M059J (cell line): ENCODE results near the gene CHD9. TPM values are rescaled to one million over a fixed set of nuclear protein-coding genes. Genes with fewer than 3 reads are reported as not detected.
A peak's percentile ranks its signal among the peaks of the same experiment; 100 is the strongest.
"Not testable (repeated sequence)": the region's sequence is repeated elsewhere in the genome, so short reads cannot be mapped to it uniquely, and the experiment has no call there.

Experiments
- DNase-seq: peaks from one replicate; pipeline ENCODE4 v3.0.0-alpha.2; 2012; ENCODE audit warnings: low read depth
- total RNA-seq: library from RNA; depleted of rRNA; stranded (reverse); fragments of >200 nt; shearing (Covaris generic); gene quantifications from 2 replicates; pipeline ENCODE4 v1.2.3, GENCODE V29; 2014; rRNA removed

The CHD9 gene
- 13.8 and 24.5 TPM in 2 replicates for total RNA-seq

- DNase-seq = peak; percentile 85
Measured at GRCh38 chr16:53054670-53055485, at the start of gene CHD9. Gene CHD9 (plus strand): TSS chr16:53054991. CDS start chr16:53156090, 101,099 bp downstream.

GRCh38 chr16:53007095-53007494, 47.7 kb upstream of the CHD9 start:
- DNase-seq = no peak

GRCh38 chr16:53014287-53014686, 40.5 kb upstream of the CHD9 start:
- DNase-seq = no peak

DNA sequence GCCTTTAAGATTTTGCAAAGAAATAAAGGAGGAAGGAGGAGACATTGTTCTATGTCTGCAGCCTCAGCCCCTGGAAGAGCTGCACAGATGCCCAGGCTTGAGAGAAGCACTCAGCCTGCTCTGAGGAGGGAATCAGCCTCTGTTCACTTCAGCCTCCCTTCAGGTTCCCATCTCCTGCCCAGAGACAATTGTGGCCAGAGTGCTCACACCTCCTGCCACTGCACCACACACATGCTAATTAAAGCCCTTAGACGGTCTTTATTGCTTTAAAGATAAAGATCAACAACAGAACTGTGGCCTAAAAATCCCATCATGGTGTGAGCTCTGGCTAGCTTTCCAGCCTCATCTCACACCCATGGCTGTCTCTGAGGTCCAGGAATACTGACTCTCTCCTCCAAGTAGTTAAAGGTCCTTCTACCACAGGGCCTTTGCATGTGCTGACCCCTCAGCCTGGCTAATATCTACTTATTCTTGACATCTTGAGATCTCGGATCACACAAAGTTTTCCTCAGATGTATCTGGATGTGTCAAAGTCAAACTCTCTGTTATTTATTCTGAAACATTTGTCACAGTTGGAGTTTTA, 35.9 kb upstream of the CHD9 start:
- DNase-seq = no peak

DNA sequence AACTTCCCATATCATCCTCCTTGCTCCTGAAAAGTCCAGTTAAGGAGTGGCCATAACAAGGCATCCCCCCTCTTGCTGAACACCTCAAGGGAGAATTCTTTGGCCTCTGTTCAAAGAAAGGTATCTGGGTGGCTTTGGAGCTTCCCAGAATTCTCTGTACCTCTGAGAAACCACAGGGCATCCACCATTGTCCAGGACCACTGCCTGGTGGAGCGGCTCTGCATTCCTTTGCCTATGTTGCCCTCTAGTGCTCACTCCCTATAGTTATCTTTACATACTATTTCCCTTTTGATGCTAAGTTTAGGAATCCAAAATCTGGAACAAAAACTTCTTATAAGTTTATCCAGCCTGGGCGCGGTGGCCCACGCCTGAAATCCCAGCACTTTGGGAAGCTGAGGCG, 32.4 kb upstream of the CHD9 start:
- peak; percentile 48 for DNase-seq

DNA sequence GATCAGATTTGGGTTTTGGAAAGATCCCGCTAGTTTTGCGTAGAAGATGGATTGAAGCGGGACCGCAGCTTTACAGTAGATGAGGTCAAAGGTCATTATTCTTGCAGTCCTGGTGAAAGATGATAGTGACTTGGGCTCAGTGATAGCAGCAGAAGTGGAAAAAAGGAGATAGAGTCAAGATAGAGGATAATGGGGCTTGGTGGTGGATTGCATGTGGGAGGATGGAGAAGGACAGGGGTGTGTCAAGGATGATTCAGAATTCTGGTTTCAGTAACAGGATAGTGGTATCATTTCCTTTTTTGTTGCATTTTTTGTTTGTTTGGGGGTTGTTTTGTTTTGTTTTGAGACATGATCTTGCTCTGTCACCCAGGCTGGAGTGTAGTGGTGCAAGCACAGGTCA, 30.7 kb upstream of the CHD9 start:
- no peak for DNase-seq

- DNase-seq = no peak
Measured at GRCh38 chr16:53029971-53030370, 24.8 kb upstream of the CHD9 start.

GRCh38 chr16:53031323-53031942, 23.4 kb upstream of the CHD9 start:
- DNase-seq = no peak

GRCh38 chr16:53034306-53034705, 20.5 kb upstream of the CHD9 start:
- DNase-seq = no peak

GRCh38 chr16:53035176-53035942, 19.4 kb upstream of the CHD9 start:
- DNase-seq = no peak

DNA sequence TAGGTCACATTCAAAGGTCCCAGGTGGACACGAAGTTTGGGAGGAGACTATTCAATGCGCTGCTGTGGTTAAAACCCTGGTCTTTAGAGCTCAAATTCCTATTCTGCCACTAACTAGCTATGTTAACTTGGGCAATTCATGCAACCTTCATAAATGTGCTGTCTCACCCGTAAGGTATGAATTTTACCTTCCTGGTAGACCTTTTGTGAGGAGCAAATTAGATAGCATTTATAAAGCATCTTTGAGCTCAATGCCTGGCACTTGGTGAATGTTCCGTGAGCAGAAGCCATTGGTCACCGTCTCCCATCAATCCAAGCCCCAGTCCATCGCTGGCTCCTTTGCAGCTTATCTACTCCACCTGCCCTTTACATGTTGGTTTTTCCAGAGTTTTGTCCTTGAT, 18.7 kb upstream of the CHD9 start:
- no peak for DNase-seq

DNA sequence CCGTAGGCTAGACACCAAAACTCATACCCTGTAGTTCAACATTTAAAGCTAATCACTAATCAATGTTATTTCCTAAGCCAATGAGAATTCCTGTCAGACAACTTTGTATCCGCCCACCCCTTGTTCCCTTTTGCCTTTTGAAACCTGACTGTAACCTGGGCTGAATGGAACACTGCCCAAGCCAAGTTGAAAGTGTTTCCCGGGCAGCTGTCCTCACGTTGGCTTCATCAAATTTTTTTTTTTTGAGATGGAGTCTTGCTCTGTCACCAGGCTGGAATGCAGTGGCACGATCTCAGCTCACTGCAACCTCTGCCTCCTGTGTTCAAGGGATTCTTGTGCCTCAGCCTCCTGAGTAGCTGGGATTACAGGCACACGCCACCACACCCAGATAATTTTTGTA, 18.1 kb upstream of the CHD9 start:
- peak; percentile 13 for DNase-seq

DNA sequence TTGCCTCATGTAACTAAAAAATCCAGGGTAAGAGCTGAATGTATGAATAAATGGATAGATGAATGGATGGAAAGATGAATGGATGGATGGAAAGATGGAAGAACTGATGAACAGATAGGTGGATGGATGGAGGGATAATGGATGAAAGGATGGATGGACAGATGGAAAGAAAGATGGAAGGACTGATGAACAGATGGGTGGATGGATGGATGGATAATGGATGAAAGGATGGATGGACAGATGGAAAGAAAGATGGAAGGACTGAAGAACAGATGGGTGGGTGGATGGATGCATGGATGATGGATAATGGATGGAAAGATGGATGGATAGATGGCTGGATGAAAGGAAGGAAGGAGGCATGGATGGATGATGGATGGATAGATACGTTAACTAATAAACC, 14.0 kb upstream of the CHD9 start:
- DNase-seq = no peak

DNA sequence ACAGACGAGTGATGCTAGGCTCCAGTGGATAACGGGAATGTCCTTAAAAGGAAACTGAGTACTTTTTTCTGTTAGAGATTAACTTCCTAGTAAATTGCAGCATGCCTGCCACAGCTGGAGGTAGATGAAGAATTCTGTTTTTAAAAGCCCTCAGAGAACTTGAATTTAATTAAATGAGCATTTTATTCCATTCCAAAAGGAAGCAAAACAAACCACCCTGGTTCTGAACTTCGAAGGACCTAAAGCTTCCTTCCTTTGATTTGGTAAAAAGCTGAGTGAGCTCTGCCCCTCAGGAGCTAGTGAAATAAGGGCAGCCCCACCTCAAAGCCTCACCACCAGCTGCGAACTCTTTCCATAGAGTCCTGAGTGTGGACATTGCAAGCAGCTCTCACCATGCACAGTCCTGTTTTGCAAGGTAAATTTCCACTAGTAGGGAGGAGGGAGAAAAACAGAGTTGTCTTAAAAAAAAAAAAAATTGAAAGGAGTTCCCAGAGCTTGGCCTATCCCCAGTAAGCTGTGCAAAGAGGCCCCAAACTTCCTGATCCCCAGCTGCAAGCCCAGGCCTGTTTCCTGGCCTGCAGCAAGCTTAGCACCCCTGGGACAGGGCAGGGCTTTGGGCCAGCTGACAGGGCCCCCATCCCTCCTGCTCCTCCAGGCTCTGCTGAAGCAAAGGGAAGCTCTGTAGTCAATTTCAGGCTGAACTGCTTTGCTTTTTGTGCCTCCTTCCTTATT, 13.3 kb upstream of the CHD9 start:
- no peak for DNase-seq

DNA sequence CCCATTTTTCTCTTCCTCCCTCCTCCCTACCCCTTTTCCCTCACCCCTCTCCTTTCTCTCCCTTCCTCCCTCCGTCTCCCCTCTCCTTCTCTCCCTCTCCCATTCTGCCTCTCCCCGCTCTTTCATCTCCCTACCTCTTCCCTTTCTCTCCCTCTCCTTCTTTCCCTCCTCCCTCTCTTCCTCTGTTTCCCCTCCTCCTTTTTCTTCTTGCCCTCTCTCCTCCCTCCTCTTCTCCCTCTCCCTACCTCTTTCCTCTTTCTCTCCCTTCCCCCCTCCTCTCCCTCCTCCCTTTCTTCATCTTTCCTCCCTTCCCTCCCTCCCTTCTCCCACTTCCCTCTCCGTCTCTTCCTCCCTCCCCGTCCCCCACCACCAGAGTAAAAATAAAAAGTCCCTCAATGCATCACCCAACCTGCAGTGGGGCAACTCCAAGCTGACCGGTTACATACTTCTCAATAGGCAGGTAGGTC, 12.5 kb upstream of the CHD9 start:
- no peak for DNase-seq

GRCh38 chr16:53043428-53043831, 11.4 kb upstream of the CHD9 start:
- DNase-seq = no peak

DNA sequence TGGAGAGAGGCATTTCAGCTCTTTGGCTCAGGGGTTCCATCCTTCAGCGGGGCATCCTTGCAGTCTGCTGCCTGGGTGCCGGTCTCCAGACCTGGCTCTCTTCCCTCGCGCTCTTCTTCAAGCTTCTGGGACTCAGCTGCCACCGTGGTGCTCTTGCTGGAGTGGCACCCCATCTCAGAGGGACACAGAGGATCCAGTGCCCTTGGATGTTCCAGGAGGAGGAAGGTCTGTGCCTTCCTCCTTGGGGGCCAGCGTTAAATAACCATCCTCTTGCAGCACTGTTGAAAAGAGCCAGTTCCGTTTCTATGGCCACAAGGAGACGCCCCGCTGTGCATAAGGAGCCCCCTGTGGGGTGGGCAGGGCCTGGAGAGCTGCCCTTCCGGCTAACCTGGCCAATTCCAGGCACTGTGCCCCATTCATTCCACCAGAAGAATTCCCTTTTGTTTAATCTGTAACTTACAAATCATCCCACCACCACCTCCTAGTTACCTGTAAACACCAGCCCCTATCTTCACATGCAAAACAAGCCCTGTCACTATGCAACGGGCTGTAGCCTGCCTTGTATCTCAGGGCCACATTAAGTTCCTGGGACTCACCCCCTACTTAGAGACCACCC, 10.7 kb upstream of the CHD9 start:
- no peak for DNase-seq

GRCh38 chr16:53045341-53046220, 9.2 kb upstream of the CHD9 start:
- no peak for DNase-seq

DNA sequence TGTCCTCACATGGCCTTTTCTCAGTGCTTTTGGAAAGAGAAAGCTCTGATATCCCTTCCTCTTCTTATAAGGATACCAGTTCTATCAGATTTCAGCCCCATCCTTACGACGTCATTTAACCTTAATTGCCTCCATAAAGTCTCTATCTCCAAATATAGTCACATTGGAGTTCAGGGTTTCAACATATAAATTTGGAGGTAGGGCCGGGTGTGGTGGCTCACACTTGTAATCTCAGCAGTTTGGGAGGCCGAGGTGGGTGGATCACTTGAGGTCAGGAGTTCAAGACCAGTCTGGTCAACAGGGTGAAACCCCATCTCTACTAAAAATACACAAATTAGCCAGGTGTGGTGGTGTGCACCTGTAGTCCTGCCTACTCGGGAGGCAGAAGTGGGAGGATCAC, 7.3 kb upstream of the CHD9 start:
- DNase-seq = not testable (repeated sequence)
